HG02884 (cell line): Measurements from ENCODE around the gene ELOB.

Experiments used
- ATAC-seq: cut with Tn5 transposase; IDR thresholded peaks from one replicate; pipeline ENCODE4 v1.9.1; 2021; ENCODE audit warnings: mild to moderate bottlenecking, moderate library complexity; ENCODE audit not compliant: unreplicated experiment

Gene ELOB

DNA sequence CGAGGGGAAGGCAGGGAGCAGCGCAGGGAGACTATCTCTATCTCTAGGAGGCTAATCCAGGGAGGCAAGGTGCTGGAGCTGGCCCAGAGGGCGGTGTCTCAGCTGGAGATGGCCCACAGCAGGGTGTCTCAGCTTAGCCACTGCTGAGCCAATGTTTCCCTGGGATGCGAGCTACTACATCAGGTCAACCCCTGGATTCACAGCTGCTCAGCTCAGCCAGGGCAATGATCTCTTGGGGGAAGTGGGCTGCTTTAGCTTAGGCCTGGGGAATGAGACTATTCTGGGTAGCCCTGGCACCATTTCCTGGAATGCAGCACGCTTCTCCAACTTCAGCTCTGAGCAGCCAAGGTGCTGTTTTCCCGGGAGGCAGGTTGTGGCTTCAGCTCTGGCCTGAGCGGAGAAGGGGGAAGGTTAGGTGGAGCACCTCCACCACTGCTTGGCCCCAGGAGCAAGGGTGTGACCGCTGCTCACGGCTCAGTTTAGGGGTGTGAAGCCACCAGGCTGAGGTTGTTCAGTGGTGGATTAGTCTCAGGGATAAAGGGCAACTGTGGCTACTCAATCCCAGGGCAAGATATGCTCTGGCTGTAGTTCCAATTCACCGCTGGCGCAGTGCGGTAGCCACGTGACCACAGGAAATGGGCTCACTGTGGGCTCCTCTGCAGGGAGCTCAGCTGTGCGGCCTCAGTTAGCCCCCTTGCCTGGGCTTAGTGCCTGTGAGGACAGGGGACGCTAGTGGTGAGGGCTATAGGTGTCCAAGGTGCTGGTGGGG lies 34.8 kb upstream of the ELOB start:
- ATAC-seq = no peak

- no peak for ATAC-seq
Measured at GRCh38 chr16:2810651-2811050, 33.6 kb upstream of the ELOB start.

- no peak for ATAC-seq
Measured at GRCh38 chr16:2809149-2809760, 32.2 kb upstream of the ELOB start.

DNA sequence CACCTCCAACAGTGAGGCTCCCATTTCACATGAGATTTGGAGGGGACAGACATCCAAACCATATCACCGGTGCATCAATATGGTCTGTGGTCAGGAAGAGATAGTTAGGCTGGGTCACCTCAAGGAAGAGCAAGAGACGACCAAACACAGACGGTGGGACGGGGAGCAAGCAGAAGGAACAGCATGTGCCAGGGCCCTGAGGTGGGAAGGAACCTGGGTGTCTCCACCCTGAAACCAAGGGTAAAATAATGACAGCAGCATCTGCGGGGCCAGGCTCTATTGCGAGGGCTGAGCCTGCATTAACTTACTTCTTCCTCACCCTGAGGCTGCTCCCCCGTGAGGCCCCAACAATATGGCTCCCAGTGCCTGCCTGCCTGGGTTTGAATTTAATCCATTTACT lies 31.1 kb upstream of the ELOB start:
- no peak for ATAC-seq

DNA sequence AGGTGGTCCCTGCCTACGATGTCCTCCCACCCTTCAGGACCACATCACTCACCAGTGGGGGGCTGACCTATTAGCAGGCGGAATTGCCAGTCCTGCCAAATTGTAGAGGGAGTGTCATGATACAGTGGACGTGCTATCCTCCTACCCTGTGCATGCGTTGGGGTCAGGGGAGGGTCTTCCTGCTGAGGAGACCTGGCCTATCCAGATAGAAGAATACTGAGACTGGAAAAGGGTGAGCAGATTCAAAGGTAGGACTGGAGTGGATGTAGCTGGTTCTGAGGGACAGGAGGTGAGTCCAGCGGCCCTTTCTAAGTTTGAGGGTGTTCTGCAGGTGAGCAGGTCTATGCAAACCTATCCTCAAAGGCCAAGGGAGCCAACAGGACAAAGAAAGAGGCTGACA lies 29.2 kb upstream of the ELOB start:
- ATAC-seq = no peak

- ATAC-seq = no peak
Measured at GRCh38 chr16:2804728-2805127, 27.6 kb upstream of the ELOB start.

GRCh38 chr16:2803545-2804195 lies 26.6 kb upstream of the ELOB start:
- ATAC-seq = no peak

DNA sequence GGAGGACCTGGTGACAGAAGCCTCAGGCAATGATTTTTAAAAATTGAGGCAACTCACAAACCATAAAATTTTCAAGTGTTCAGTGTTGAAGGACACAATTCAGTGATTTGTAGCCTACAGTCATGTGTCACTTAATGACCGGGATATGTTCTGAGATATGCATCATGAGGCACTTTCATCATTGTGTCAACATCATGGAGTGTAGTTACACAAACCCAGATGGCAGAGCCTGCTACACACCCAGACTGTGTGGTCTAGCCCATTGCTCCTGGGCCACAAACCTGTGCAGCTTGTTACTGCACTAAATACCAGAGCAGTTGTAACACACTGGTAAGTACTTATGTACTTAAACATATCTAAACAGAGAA lies 22.8 kb upstream of the ELOB start:
- no peak for ATAC-seq

DNA sequence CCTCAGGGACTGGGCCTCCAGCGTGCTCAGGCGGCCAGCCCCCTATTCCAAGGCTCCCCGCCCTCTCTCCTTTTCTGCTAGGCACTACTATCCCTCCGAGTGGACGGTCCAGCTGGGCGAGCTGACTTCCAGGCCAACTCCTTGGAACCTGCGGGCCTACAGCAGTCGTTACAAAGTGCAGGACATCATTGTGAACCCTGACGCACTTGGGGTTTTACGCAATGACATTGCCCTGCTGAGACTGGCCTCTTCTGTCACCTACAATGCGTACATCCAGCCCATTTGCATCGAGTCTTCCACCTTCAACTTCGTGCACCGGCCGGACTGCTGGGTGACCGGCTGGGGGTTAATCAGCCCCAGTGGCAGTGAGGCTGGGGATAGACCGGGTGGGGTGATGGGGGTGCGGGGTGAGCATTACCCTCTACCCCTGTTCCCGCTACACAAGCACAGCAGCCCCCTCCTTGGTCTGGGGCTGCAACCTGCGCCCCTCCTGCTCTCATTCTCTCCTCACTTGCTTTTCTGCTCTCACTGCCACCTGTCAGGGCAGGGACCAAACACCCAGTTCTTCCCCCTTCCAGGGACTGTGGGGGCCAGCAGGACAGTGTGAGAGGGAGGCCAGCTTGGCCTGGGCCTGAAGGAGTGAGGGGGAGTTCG lies 22.3 kb upstream of the ELOB start:
- ATAC-seq = no peak

- no peak for ATAC-seq
Measured at GRCh38 chr16:2798723-2799204, 21.7 kb upstream of the ELOB start.

DNA sequence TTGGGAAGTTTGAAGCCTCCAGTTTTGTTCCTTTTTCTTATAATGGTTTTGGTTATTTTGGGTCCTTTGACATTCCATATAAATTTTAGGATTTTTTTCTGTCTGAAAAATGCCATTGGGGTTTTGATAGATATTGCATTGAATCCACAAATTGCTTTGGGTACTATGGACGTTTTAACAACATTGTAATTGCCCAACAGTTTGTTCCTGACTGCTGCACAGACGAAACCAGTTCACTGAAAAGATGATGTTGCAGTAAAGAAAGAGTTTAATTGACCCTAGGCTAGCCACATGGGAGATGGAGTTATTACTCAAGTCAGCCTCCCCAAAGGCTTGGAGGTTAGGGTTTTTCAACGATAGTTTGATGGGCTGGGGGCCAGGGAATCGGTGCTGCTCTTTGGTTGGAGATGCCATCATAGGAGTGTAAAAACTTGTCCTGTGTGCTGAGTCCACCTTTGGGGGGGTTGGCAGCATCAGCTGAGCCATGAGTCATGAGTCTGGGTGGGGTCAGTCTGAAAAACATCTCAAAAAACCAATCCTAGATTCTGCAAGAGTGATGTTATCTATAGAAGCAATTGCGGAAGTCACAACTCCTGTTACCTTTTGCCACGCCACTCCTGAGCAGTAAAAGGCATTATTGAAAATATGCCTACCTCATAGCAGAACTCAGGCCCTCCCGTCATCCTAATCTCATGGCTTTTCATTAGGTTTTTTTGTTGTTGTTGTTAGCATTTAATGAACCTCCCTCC lies 18.5 kb upstream of the ELOB start:
- no peak for ATAC-seq

DNA sequence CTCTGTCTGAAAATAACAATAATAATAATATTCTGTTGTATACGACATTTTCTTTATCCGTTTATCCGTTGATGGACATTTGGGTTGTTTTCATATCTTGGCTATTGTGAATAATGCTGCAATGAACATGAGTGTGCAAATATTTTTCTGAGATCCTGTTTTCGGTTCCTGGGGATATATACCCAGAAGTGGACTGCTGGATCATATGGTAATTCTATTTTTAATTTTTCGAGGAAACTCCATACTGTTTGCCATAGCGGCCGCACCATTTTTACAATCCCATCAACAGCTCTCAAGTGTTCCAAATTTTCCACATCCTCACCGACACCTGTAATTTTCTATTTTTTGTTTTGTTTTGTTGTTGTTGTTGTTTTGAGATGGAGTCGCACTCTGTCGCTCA lies 15.9 kb upstream of the ELOB start:
- no peak for ATAC-seq

DNA sequence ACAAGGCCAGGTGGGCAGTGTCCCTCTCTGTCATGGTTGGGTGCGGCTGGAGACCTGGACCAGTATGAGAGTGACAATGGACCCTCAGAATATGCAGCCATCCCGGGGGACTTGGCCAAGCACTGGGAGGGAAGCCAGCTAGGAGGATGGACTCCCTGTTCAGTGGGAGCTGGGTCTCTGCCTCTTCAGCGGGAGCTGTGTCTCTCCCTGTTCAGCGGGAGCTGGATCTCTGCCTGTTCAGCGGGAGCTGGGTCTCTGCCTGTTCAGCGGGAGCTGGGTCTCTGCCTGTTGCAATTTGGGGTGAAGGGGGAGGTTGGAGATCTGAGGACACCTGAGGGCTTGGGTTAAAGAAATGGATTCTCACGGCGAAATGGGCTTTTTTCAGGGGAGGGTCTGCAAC lies 14.1 kb upstream of the ELOB start:
- ATAC-seq = no peak

DNA sequence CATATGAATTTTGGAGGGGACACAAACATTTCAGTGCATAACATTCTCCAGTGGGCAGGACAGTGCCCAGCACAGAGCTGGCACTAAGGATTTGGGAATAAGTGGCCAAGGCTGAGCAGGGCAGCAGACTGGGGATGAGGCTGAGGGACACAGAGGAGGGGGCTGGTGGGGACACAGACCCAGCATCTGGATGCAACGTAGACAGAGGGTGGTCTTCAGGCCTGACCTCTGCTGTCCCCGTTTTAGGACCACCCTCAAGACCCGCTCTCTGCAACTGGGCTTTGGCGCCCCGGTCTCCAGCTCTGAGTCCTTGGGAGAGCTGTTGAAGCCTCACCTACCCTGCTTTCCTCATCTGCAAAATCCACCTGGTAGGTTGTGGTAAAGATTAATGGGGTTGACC lies 13.6 kb upstream of the ELOB start:
- no peak for ATAC-seq

DNA sequence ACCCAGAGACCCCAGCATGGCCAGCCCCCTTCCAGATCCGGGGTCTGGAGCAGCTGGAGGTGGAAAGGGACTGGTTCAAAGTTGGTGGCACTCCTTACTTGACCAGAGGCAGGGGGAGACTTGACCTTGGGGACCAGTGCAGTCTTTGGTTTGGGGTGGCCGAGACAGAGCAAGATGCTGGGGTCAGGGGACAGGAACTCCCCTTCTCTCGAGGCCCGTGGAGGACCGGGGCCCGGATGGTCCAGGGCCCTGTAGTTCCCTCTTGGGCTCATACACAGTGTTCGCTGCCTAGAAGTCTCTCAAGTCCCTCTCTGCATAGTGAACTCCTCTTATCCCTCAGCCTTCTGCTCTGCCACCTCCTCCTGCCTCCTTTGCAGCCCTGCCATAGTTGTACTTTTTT lies 10.9 kb upstream of the ELOB start:
- no peak for ATAC-seq

- no peak for ATAC-seq
Measured at GRCh38 chr16:2787406-2787805, 10.3 kb upstream of the ELOB start, which contains the start of gene PRSS33. TSS of gene PRSS33 (minus strand) at chr16:2787560. CDS start at chr16:2786547, 1,013 bp downstream.

- ATAC-seq = no peak
Measured at GRCh38 chr16:2786826-2787151, 9.7 kb upstream of the ELOB start.

DNA sequence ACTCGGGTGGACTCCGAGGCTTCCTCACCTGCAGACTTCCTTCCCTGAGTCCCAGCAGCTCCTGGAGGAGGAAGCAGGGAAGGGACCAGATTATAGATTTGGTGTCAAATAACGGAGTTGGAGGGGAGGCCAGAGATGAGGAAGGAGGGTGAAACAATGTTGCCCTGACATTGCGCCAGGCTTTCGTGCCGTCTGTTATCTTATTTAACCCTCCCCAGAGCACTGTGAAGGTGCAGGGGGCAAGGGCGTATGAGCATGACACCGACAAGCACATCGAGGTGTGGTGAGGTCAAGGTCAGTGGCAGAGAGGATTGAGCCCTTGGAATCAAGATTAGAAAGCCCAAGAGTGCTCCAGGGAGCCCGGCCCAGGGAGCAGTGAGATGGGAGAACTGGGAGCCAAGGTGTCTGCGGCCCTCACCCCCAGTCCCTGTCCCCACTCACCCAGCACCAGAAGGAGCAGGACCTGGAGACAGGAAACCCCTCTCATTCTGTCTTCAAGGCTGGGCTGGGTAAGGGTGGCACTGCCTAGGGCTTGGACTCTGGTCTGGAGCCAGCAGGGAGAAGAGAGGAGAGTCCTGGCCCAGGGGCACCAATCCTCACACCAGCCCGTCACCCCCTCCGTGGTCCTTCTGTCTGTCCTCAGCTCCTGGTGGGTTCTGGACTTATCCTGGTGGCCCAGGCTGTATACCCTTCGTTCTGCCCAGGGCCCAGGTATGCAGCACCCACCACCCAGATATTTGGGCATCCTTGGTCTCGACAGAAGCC lies 9.2 kb upstream of the ELOB start:
- ATAC-seq = no peak

DNA sequence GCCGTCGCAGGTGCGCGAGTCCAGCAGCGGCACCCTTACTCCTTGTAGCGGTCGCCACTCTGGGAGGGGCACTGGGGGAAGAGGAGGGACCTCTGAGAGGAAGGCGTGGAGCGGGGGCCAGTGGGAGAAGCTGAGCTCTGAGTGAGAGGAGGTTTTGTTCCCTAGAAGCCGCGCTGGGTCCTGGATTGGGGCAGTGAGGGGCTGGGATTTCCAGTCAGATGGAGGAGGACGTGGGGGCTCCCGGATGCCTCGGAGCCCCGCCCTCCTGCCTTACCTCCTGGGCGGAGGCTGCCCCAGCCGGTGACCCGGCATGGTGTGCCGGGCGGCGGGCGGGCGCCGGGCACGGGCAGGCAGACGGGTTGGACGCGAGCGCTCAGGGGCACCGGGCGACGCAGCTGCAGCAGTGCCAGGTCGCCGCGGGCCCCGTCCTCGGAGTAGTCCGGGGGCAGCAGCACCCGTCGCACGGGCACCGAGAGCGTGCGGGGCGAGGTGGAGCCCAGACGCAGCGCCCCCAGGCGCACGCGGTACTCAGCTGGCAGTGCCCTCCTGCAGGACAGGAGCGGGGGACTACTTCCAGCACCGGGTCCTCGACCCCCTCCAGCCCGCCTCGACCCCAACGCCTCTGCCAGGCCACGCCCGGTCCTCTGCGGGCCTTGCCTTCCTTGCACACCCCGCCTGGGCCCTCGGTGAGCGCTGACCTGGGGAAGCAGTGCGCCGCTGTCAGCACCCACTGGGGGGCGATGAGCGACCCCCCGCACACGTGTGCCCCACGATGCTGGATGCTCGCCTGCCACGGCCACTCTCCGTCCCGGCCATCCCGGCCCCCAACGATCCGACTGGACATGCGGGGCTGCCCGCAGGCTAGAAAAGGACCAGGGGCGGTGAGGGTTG lies 8.3 kb upstream of the ELOB start:
- no peak for ATAC-seq
